ENCODE results near the gene MEIS2.
A peak's percentile ranks its signal among the peaks of the same experiment; 100 is the strongest.

MEIS2 gene

GRCh38 chr15:36884518-36884875, 215.9 kb downstream of the MEIS2 start:
- Histone ChIP-seq H2AFZ (ENCODE audit: low read length, unreplicated experiment) (no peak overlapping the region), H3K27me3 (ENCODE audit: insufficient read depth, low read length) (peaks cover 53% of the 10 kb centered on the region), H3K79me2 (ENCODE audit: control insufficient read depth, insufficient read depth, low read length, unreplicated experiment) (no peaks in the 10 kb centered on the region), H3K36me3 (ENCODE audit: insufficient read depth, low read length) (no peaks in the 10 kb centered on the region), H3K27ac (ENCODE audit: low read depth, low read length) (no peak overlapping the region), H3K4me3 (ENCODE audit: low read depth, low read length) (no peak overlapping the region), H3K4me1 (ENCODE audit: control insufficient read depth, insufficient read depth, low read length, unreplicated experiment) (peaks cover 5% of the 10 kb centered on the region)

DNA sequence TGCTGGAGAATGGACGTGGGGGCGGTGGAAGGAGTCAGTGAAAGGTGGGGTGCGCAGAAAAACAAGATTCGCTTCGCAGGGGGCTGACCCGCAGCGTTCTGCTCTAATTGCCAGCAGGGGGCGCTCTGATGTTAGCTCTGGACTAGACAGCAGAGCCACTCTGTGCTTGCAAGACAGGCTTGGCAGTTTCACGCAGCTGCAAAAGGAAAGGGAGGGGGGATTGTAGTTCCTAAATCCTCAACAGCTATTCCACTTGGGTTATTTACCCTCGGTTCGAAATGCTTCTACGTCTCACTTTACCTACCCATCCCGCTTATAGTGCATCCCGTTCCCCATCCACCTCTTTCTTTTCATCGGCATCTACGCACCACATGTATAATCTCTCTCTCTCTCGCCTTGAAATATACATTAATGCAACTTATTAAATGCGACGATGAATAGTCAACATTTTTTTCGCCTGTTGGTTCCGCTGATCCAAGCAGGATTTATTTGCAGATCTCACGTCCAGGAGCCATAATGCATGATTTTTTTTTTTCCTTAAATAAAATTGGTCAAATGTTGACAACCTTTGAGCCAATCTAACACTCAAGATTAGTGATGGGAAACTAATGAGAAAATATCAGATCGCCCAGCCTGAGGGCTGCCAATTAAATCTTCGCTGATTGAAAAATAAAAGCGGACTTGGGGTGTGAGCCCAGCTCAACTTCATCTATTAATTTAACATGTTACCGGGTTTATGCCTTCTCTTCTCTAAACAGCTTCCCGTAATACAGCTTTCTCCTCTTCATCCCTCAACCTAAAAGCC, 216.4 kb downstream of the MEIS2 start:
- no peak overlapping the region for H2AFZ ChIP-seq (ENCODE audit: low read length, unreplicated experiment)

GRCh38 chr15:36882487-36883131, 217.7 kb downstream of the MEIS2 start:
- Histone ChIP-seq H3K36me3 (ENCODE audit: insufficient read depth, low read length) (no peaks in the 10 kb centered on the region), H3K4me3 (ENCODE audit: low read depth, low read length) (peak overlapping the region; percentile 72)

More for the DNA sequence above, 216.4 kb downstream of the MEIS2 start:
- Histone ChIP-seq H3K36me3 (ENCODE audit: insufficient read depth, low read length) (no peaks in the 10 kb centered on the region), H3K4me1 (ENCODE audit: control insufficient read depth, insufficient read depth, low read length, unreplicated experiment) (peaks cover 5% of the 10 kb centered on the region), H3K79me2 (ENCODE audit: control insufficient read depth, insufficient read depth, low read length, unreplicated experiment) (no peaks in the 10 kb centered on the region), H3K27ac (ENCODE audit: low read depth, low read length) (no peak overlapping the region), H3K27me3 (ENCODE audit: insufficient read depth, low read length) (peaks cover 57% of the 10 kb centered on the region), H3K4me3 (ENCODE audit: low read depth, low read length) (peak overlapping the region; percentile 72)

GRCh38 chr15:36882056-36882455, 218.3 kb downstream of the MEIS2 start:
- peak overlapping the region; percentile 72; the same call in 1 of the 2 replicates for H3K4me3 ChIP-seq (ENCODE audit: low read depth, low read length)
- H2AFZ ChIP-seq (ENCODE audit: low read length, unreplicated experiment), result no peak overlapping the region

More at GRCh38 chr15:36882487-36883131, 217.7 kb downstream of the MEIS2 start:
- Histone ChIP-seq H3K27ac (ENCODE audit: low read depth, low read length) (no peak overlapping the region), H3K79me2 (ENCODE audit: control insufficient read depth, insufficient read depth, low read length, unreplicated experiment) (no peaks in the 10 kb centered on the region), H3K27me3 (ENCODE audit: insufficient read depth, low read length) (peaks cover 54% of the 10 kb centered on the region), H2AFZ (ENCODE audit: low read length, unreplicated experiment) (peak overlapping the region; percentile 26), H3K4me1 (ENCODE audit: control insufficient read depth, insufficient read depth, low read length, unreplicated experiment) (peaks cover 5% of the 10 kb centered on the region)

GRCh38 chr15:36881516-36881915, 218.8 kb downstream of the MEIS2 start:
- peaks cover 44% of the 10 kb centered on the region for H3K27me3 ChIP-seq (ENCODE audit: insufficient read depth, low read length)

More at GRCh38 chr15:36882056-36882455, 218.3 kb downstream of the MEIS2 start:
- Histone ChIP-seq H3K27ac (ENCODE audit: low read depth, low read length) (no peak overlapping the region), H3K4me1 (ENCODE audit: control insufficient read depth, insufficient read depth, low read length, unreplicated experiment) (peaks cover 5% of the 10 kb centered on the region), H3K79me2 (ENCODE audit: control insufficient read depth, insufficient read depth, low read length, unreplicated experiment) (no peaks in the 10 kb centered on the region), H3K36me3 (ENCODE audit: insufficient read depth, low read length) (no peaks in the 10 kb centered on the region), H3K27me3 (ENCODE audit: insufficient read depth, low read length) (peaks cover 49% of the 10 kb centered on the region)

GRCh38 chr15:36880913-36881460, 219.4 kb downstream of the MEIS2 start:
- Histone ChIP-seq H3K4me3 (ENCODE audit: low read depth, low read length) (no peak overlapping the region), H2AFZ (ENCODE audit: low read length, unreplicated experiment) (no peak overlapping the region), H3K27me3 (ENCODE audit: insufficient read depth, low read length) (peaks cover 40% of the 10 kb centered on the region), H3K27ac (ENCODE audit: low read depth, low read length) (no peak overlapping the region), H3K36me3 (ENCODE audit: insufficient read depth, low read length) (no peaks in the 10 kb centered on the region), H3K4me1 (ENCODE audit: control insufficient read depth, insufficient read depth, low read length, unreplicated experiment) (peaks cover 5% of the 10 kb centered on the region), H3K79me2 (ENCODE audit: control insufficient read depth, insufficient read depth, low read length, unreplicated experiment) (no peaks in the 10 kb centered on the region)

More at GRCh38 chr15:36881516-36881915, 218.8 kb downstream of the MEIS2 start:
- Histone ChIP-seq H3K4me3 (ENCODE audit: low read depth, low read length) (no peak overlapping the region), H3K79me2 (ENCODE audit: control insufficient read depth, insufficient read depth, low read length, unreplicated experiment) (no peaks in the 10 kb centered on the region), H3K4me1 (ENCODE audit: control insufficient read depth, insufficient read depth, low read length, unreplicated experiment) (peaks cover 5% of the 10 kb centered on the region), H2AFZ (ENCODE audit: low read length, unreplicated experiment) (no peak overlapping the region), H3K36me3 (ENCODE audit: insufficient read depth, low read length) (no peaks in the 10 kb centered on the region), H3K27ac (ENCODE audit: low read depth, low read length) (no peak overlapping the region)

GRCh38 chr15:36880224-36880912, 220.0 kb downstream of the MEIS2 start:
- Histone ChIP-seq H3K27me3 (ENCODE audit: insufficient read depth, low read length) (peaks cover 40% of the 10 kb centered on the region), H2AFZ (ENCODE audit: low read length, unreplicated experiment) (no peak overlapping the region), H3K4me3 (ENCODE audit: low read depth, low read length) (no peak overlapping the region), H3K27ac (ENCODE audit: low read depth, low read length) (no peak overlapping the region), H3K4me1 (ENCODE audit: control insufficient read depth, insufficient read depth, low read length, unreplicated experiment) (peaks cover 5% of the 10 kb centered on the region), H3K79me2 (ENCODE audit: control insufficient read depth, insufficient read depth, low read length, unreplicated experiment) (no peaks in the 10 kb centered on the region), H3K36me3 (ENCODE audit: insufficient read depth, low read length) (no peaks in the 10 kb centered on the region)

- no peaks in the 10 kb centered on the region for H3K36me3 ChIP-seq (ENCODE audit: insufficient read depth, low read length)
- no peak overlapping the region for H3K27ac ChIP-seq (ENCODE audit: low read depth, low read length)
- peaks cover 40% of the 10 kb centered on the region for H3K27me3 ChIP-seq (ENCODE audit: insufficient read depth, low read length)
- H2AFZ ChIP-seq (ENCODE audit: low read length, unreplicated experiment), result no peak overlapping the region
- no peak overlapping the region for H3K4me3 ChIP-seq (ENCODE audit: low read depth, low read length)
- H3K4me1 ChIP-seq (ENCODE audit: control insufficient read depth, insufficient read depth, low read length, unreplicated experiment), result peaks cover 5% of the 10 kb centered on the region
- H3K79me2 ChIP-seq (ENCODE audit: control insufficient read depth, insufficient read depth, low read length, unreplicated experiment), result no peaks in the 10 kb centered on the region
Measured at GRCh38 chr15:36879568-36880222, 220.7 kb downstream of the MEIS2 start.

DNA sequence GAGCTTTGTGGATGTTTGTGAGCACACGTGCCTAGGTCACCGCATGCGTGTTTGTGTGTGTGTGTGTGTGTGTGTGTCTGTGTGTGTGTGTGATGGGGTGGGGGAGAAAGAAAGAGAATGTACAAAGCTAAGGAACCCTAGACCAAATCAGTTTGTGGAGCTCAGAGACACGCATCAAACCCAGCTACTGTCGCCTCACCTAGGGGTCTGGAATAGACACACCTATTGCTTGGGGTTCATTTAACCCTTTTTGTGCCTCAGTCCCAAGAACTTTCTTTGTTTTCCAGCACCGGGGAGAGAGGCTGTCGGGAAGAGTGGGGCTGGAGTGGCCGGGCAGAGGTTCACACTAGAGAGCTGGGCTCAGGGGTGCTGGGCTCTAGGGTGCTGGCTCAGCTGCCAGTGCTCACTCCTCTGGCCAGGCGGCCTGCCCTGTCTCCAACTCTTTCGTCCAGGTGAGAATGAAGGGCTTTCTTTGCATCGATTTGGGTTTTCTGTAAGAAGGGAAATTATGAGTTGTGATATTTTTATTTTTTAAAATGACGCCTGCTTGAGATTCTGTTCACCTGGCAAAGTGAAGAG, 221.6 kb downstream of the MEIS2 start:
- H3K27me3 ChIP-seq (ENCODE audit: insufficient read depth, low read length), result peaks cover 40% of the 10 kb centered on the region
- no peaks in the 10 kb centered on the region for H3K36me3 ChIP-seq (ENCODE audit: insufficient read depth, low read length)
- no peak overlapping the region for H3K27ac ChIP-seq (ENCODE audit: low read depth, low read length)
- no peak overlapping the region for H2AFZ ChIP-seq (ENCODE audit: low read length, unreplicated experiment)
- H3K4me1 ChIP-seq (ENCODE audit: control insufficient read depth, insufficient read depth, low read length, unreplicated experiment), result peaks cover 5% of the 10 kb centered on the region
- H3K79me2 ChIP-seq (ENCODE audit: control insufficient read depth, insufficient read depth, low read length, unreplicated experiment), result no peaks in the 10 kb centered on the region
- H3K4me3 ChIP-seq (ENCODE audit: low read depth, low read length), result no peak overlapping the region
